Adrenal gland (tissue), 12 donors: ENCODE measurements around the gene LHFPL2. TPM values are rescaled to one million over a fixed set of nuclear protein-coding genes. Genes with fewer than 3 reads are reported as not detected.
"Not testable (repeated sequence)": the region's sequence is repeated elsewhere in the genome, so short reads cannot be mapped to it uniquely, and the experiment has no call there.

ENCODE experiments used
- DNase-seq, 7 donors: peaks; one replicate each; pipeline ENCODE4 v3.0.0-alpha.2; 2019 to 2020
- H3K27ac ChIP-seq, 5 donors: fragments of 200-600 bp; sonication (generic) in 4 of 5; 1 replicate in 3 of 5; 2 replicates in 2 of 5; pipeline versions ENCODE4 v1.5.1 to v1.8.0; 2016 to 2020; ENCODE audit warnings: mild to moderate bottlenecking in 1 of 5
- H3K27me3 ChIP-seq: fragments of 200-600 bp; 2 replicates; pipeline ENCODE4 v1.8.0; 2021
- H3K36me3 ChIP-seq, 2 donors: fragments of 200-600 bp; replicated peaks in 1 of 2; 1 replicate in 1 of 2; 2 replicates in 1 of 2; pipeline versions ENCODE4 v1.5.1 to v1.8.0; 2018 to 2022
- H3K4me1 ChIP-seq, 2 donors: fragments of 200-600 bp; replicated peaks in 1 of 2; 1 replicate in 1 of 2; 2 replicates in 1 of 2; pipeline versions ENCODE4 v1.5.1 to v1.8.0; 2018 to 2021
- H3K4me3 ChIP-seq, 4 donors: fragments of 200-600 bp; sonication (generic) in 3 of 4; one replicate each; pipeline ENCODE4 v1.5.1; 2016 to 2018
- H3K9me3 ChIP-seq, 3 donors: fragments of 200-600 bp; sonication (generic) in 1 of 3; replicated peaks in 1 of 3; 1 replicate in 2 of 3; 2 replicates in 1 of 3; pipeline versions ENCODE4 v1.5.1 to v1.8.0; 2016 to 2021
- CTCF ChIP-seq, 6 experiments: fragments of 450-650 bp in 4 of 6; fragments of 200-600 bp in 2 of 6; sonication (generic) in 1 of 6; IDR thresholded peaks; 1 replicate in 5 of 6; 2 replicates in 1 of 6; pipeline versions ENCODE4 v1.5.1 to v1.8.0; 2016 to 2021; ENCODE audit warnings: antibody characterized with exemption in 6 of 6, mild to moderate bottlenecking in 2 of 6, moderate library complexity in 1 of 6
- POLR2A ChIP-seq, 2 donors: fragments of 450-650 bp; IDR thresholded peaks; one replicate each; pipeline ENCODE4 v1.6.1; 2017; ENCODE audit warnings: antibody characterized with exemption in 2 of 2, mild to moderate bottlenecking in 2 of 2, moderate library complexity in 1 of 2
- WGBS, 4 donors: extraction: QIAGEN DNeasy Blood & Tissue Kit in 2 of 4; methylation state at CpG; one replicate each; pipeline versions ENCODE4 v1.1.5 to v1.1.7; 2013 to 2017; 5-methylcytosine and 5-hydroxymethylcytosine counted together
- intact Hi-C, 2 donors: fragments of 100-400 bp; cut with DNase I; formaldehyde crosslinking; loops; one replicate each; pipeline versions ENCODE4 v1.14.1 to v1.15.0; 2022 to 2023
- polyA plus RNA-seq, 3 donors: library from polyadenylated mRNA; stranded (reverse); fragments of 200-250 nt in 2 of 3; fragments of 350-450 nt in 1 of 3; fragmentation: Illumina TruSeq in 1 of 3; extraction: RNeasy Lipid Tissue Mini Kit (QIAGEN cat#74804) in 1 of 3; gene quantifications; one replicate each; pipeline ENCODE4 v1.2.3, GENCODE V29; 2013 to 2014
- total RNA-seq, 9 donors: library from RNA; depleted of rRNA in 4 of 9; stranded (reverse); fragments of >200 nt in 4 of 9; fragments of 120-200 nt in 1 of 9; fragmentation: NEBNext Ultra II Directional in 1 of 9; extraction: Animal tissue kit (Norgen Biotek cat#: 25700) in 1 of 9; gene quantifications; one replicate each; pipeline versions ENCODE4 v1.1.0 to v1.2.4, GENCODE V29; 2013 to 2023
- donor health status: healthy with polysubstance abuse.
- donor health status: Bipolar disorder and iron deficiency.
- donor health status: DM: yes; HTN: yes; CAD: no.
- donor health status: DM: no; HTN: no; CAD: no.
- donor health status: DM: no; HTN: no; CAD: no.
- donor health status: DM: yes; HTN: yes; CAD: no.

The LHFPL2 gene
- total and polyA plus RNA-seq, 12 donors = 8.0 to 68.4 (median 44.9) TPM

DNA sequence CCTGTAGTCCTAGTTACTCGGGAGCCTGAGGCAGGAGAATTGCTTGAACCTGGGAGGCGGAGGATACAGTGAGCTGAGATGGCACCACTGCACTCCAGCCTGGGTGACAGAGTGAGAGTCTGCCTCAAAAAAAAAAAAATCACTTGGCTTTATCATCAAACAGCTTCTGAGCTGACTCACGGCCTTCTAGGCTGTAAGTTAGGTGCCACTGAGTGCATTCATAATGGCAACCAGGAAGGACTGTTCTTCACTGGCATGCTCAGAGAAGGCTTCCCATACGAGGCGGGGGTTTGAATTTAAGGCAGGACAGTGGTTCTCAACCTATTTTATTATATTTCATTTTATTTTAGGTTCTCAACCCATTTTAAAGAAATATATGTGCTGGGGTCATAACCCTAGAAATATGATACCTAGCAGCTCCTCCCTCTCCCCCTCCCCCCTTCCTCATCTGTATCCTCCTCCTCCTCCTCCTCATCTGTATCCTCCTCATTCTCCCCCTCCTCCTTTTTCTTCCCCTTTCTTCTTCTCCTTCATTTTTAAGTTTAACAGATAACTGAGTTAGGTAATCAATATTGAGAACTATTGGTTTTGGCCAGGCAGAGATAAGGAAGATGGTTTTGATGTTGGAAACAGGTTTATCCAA is 19.0 kb upstream of the LHFPL2 start:
- Histone ChIP-seq H3K4me1 (no peaks in the 10 kb centered on the region), H3K36me3 (no peaks in the 10 kb centered on the region), H3K4me3 (no peak overlapping the region), H3K27me3 (no peaks in the 10 kb centered on the region), H3K9me3 (no peaks in the 10 kb centered on the region), H3K27ac (no peak overlapping the region)
- intact Hi-C loops = no loop called here
- TF ChIP-seq CTCF (IDR thresholded peaks at IDR 0.05) (no peak), POLR2A (IDR thresholded peaks at IDR 0.05) (no peak)
- DNase-seq = no peak
- WGBS, 4 donors = 65 to 79% (median 78%) methylated on average over 3 to 5 of the region's 5 CpGs

GRCh38 chr5:78666975-78667374 is 18.4 kb upstream of the LHFPL2 start:
- H3K27ac ChIP-seq, H3K4me1 ChIP-seq, intact Hi-C loops, H3K9me3 ChIP-seq, H3K27me3 ChIP-seq, H3K36me3 ChIP-seq, H3K4me3 ChIP-seq, DNase-seq: not testable (repeated sequence)
- 89 to 100% (median 100%) methylated on average over 1 of the region's 1 CpG for WGBS, 4 donors

DNA sequence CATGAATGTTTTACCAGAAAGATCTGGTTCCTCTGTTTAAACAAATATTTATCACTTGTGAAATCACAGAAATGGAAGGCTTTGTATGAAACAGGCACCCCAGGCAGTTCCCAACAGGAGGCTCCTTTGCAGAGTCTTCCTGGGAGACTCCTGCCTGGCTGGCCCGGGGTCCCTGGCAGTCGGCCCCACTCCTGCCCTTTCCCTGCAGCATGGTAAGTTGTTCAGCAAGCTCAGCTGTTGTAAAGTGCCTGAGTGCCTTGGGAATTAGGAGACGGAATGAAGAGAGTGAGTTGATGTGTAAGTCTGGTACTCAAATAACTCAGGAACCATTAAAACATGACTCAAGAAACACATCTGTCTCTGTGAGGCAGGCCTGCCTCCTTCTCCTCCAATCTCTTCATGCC is 17.5 kb upstream of the LHFPL2 start:
- no peak overlapping the region for H3K27ac ChIP-seq
- H3K27me3 ChIP-seq = no peaks in the 10 kb centered on the region
- WGBS, 4 donors = 63 to 80% (median 73%) methylated on average over 3 of the region's 3 CpGs
- H3K4me1 ChIP-seq = no peaks in the 10 kb centered on the region
- no peak for TF ChIP-seq CTCF (IDR thresholded peaks at IDR 0.05)
- no peak for TF ChIP-seq POLR2A (IDR thresholded peaks at IDR 0.05)
- no peaks in the 10 kb centered on the region for H3K9me3 ChIP-seq
- H3K36me3 ChIP-seq = no peaks in the 10 kb centered on the region
- intact Hi-C loops = no loop called here
- no peak overlapping the region for H3K4me3 ChIP-seq
- no peak for DNase-seq

DNA sequence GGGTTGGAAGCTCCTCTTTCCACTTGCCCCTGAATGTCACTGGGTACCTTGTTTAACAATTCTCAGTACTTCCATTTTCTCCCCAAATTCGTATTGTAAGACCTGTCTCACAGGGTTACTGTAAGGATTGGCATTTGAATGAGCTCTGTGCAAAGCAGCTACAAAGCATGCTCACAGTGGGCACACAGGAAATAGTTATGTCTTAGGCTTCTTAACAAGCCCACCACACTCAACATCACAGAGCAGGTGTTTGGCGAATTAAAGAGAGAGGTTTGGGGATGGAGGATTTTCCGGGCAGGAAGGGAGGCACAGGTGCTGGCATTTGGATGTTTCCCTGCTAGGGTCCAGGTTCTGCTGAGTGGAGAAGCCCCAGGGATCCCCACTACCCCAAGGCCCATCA is 17.0 kb upstream of the LHFPL2 start:
- Histone ChIP-seq H3K4me3 (no peak overlapping the region), H3K4me1 (no peaks in the 10 kb centered on the region), H3K27ac (no peak overlapping the region), H3K36me3 (no peaks in the 10 kb centered on the region), H3K27me3 (no peaks in the 10 kb centered on the region), H3K9me3 (no peaks in the 10 kb centered on the region)
- WGBS, 4 donors = 86 to 97% (median 93%) methylated on average over 3 of the region's 3 CpGs
- no peak for DNase-seq
- intact Hi-C loops = no loop called here
- no peak for TF ChIP-seq CTCF (IDR thresholded peaks at IDR 0.05)
- no peak for TF ChIP-seq POLR2A (IDR thresholded peaks at IDR 0.05)

DNA sequence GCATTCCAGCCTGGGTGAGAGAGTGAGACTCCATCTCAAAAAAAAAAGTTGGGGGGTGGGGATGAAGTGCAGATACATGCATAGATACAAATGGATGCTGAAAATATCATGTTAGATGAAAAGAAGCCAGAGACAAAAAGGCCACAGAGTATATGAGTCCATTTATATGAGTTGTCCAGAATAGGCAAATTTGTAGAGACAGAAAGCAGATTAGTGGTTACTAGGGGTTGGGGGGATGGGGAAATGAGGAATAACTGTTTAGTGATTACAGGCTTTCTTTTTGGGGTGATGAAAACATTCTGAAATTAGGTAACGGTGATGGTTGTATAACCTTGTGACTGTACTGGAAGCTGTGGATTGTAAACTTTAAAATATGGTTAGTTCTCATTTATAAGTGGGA is 13.8 kb upstream of the LHFPL2 start:
- TF ChIP-seq CTCF (IDR thresholded peaks at IDR 0.05) (no peak), POLR2A (IDR thresholded peaks at IDR 0.05) (no peak)
- H3K27me3 ChIP-seq = no peaks in the 10 kb centered on the region
- intact Hi-C loops = no loop called here
- no peak overlapping the region for H3K4me3 ChIP-seq
- 78 to 96% (median 85%) methylated on average over 1 of the region's 1 CpG for WGBS, 4 donors
- H3K27ac ChIP-seq = no peak overlapping the region
- peaks cover 0 to 7% of the 10 kb centered on the region in 2 donors for H3K4me1 ChIP-seq
- no peak for DNase-seq
- no peaks in the 10 kb centered on the region for H3K9me3 ChIP-seq
- no peaks in the 10 kb centered on the region for H3K36me3 ChIP-seq
